Body of pancreas (tissue), 4 donors: ENCODE results near the gene AGT. TPM values are rescaled to one million over a fixed set of nuclear protein-coding genes. Genes with fewer than 3 reads are reported as not detected.

Experiments used
- ATAC-seq: fragments of 150-250 bp; one replicate; pipeline ENCODE4 v1.9.1; 2016
- DNase-seq, 4 donors: peaks; one replicate each; pipeline ENCODE4 v3.0.0-alpha.2; 2019
- H3K27ac ChIP-seq, 4 donors: fragments of 200-600 bp; sonication (generic); 1 replicate in 3 of 4; 2 replicates in 1 of 4; pipeline versions ENCODE4 v1.5.1 to v1.6.1; 2016 to 2019; ENCODE audit warnings: mild to moderate bottlenecking in 1 of 4, mixed read lengths in 1 of 4, moderate library complexity in 1 of 4
- H3K27me3 ChIP-seq, 2 donors: fragments of 200-600 bp; sonication (generic); one replicate each; pipeline ENCODE4 v1.6.0; 2016; ENCODE audit warnings: mild to moderate bottlenecking in 1 of 2
- H3K36me3 ChIP-seq, 2 donors: fragments of 200-600 bp; sonication (generic); replicated peaks in 1 of 2; 2 replicates each; pipeline ENCODE4 v1.5.1; 2016; ENCODE audit warnings: low read depth in 2 of 2; ENCODE audit not compliant: insufficient read depth in 1 of 2
- H3K4me1 ChIP-seq: fragments of 200-600 bp; sonication (generic); one replicate; pipeline ENCODE4 v1.6.0; 2016
- H3K4me3 ChIP-seq, 2 donors: fragments of 200-600 bp; sonication (generic); 1 replicate in 1 of 2; 2 replicates in 1 of 2; pipeline ENCODE4 v1.5.1; 2016 to 2019
- H3K9me3 ChIP-seq, 3 donors: fragments of 200-600 bp; sonication (generic); 1 replicate in 2 of 3; 2 replicates in 1 of 3; pipeline ENCODE4 v1.5.1; 2016
- POLR2A ChIP-seq, 3 donors: fragments of 450-650 bp; IDR thresholded peaks; one replicate each; pipeline ENCODE4 v1.6.1; 2016; ENCODE audit warnings: antibody characterized with exemption in 3 of 3, mild to moderate bottlenecking in 2 of 3
- WGBS, 2 donors: methylation state at CpG; one replicate each; pipeline ENCODE4 v1.1.5; 2017; 5-methylcytosine and 5-hydroxymethylcytosine counted together
- intact Hi-C: fragments of 100-400 bp; cut with DNase I; formaldehyde crosslinking; loops from one replicate; pipeline ENCODE4 v1.15.1; 2023
- total RNA-seq, 2 donors: library from RNA; depleted of rRNA; stranded (reverse); fragments of >200 nt; gene quantifications; one replicate each; pipeline ENCODE4 v1.1.0, GENCODE V29; 2016
- TF ChIP-seq, protein P1 (sequence below), 7 experiments: fragments of 450-650 bp in 4 of 7; fragments of 200-600 bp in 3 of 7; sonication (generic) in 3 of 7; IDR thresholded peaks; one replicate each; pipeline ENCODE4 v1.5.1; 2016 to 2019; ENCODE audit warnings: antibody characterized with exemption in 7 of 7

Gene AGT
- total RNA-seq, 2 donors from 2014 or later, result 5.6 to 11.2 TPM

DNA sequence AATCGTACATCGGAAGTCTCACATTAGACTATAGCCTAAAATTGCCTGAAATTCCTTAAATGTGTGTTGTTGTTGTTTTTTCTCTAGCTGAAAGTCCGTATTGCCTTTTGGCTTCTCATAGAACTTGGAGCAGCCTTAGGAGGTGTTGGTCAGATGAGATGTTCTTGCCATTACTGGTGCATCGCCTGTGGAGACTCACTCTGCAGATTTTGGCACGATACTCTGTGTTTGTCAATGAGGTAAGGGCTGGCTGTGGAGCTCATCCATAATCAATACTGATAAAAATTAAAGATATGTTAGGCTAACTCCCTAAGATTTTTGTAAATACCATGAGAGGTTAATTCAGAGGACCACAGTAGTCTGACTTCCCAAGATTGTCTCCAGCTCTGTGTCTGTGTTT, 28.9 kb downstream of the AGT start:
- DNase-seq (no peak), ATAC-seq (no peak)
- Histone ChIP-seq H3K27me3 (no peaks in the 10 kb centered on the region), H3K4me3 (no peak overlapping the region), H3K36me3 (peaks cover 0 to 39% of the 10 kb centered on the region in 2 donors), H3K27ac (no peak overlapping the region), H3K4me1 (peaks cover 24% of the 10 kb centered on the region), H3K9me3 (no peaks in the 10 kb centered on the region)
- TF ChIP-seq POLR2A (IDR thresholded peaks at IDR 0.05), result no peak
- intact Hi-C loops, result no loop called here
- 81 to 86% methylated on average over 5 of the region's 5 CpGs for WGBS, 2 donors

DNA sequence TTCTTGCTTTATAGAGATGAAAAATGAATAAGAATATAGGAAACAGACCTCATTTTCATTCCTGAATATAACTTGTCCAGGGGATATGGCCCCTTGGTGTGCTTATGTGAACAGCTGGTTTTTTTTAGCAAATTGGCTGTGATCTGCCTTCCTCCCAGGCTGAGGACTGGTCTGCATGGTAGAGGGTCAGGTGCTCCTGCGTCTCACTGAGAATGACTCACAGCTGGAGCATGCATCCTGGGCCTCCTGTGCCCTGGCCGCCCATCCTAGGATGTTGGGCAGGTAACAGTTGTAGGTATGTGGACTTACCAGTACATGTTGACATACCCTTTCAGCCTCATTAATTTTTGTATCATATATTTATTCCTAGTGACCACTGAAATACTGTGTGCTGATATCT, 29.8 kb downstream of the AGT start:
- intact Hi-C loops, result no loop called here
- Histone ChIP-seq H3K4me1 (peaks cover 25% of the 10 kb centered on the region), H3K4me3 (no peak overlapping the region), H3K36me3 (peaks cover 0 to 34% of the 10 kb centered on the region in 2 donors), H3K27ac (no peak overlapping the region), H3K9me3 (no peaks in the 10 kb centered on the region), H3K27me3 (no peaks in the 10 kb centered on the region)
- no peak for ATAC-seq
- 94 to 96% methylated on average over 2 of the region's 2 CpGs for WGBS, 2 donors
- no peak for TF ChIP-seq POLR2A (IDR thresholded peaks at IDR 0.05)
- TF ChIP-seq, protein P1, sequence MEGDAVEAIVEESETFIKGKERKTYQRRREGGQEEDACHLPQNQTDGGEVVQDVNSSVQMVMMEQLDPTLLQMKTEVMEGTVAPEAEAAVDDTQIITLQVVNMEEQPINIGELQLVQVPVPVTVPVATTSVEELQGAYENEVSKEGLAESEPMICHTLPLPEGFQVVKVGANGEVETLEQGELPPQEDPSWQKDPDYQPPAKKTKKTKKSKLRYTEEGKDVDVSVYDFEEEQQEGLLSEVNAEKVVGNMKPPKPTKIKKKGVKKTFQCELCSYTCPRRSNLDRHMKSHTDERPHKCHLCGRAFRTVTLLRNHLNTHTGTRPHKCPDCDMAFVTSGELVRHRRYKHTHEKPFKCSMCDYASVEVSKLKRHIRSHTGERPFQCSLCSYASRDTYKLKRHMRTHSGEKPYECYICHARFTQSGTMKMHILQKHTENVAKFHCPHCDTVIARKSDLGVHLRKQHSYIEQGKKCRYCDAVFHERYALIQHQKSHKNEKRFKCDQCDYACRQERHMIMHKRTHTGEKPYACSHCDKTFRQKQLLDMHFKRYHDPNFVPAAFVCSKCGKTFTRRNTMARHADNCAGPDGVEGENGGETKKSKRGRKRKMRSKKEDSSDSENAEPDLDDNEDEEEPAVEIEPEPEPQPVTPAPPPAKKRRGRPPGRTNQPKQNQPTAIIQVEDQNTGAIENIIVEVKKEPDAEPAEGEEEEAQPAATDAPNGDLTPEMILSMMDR (IDR thresholded peaks at IDR 0.05), result no peak
- DNase-seq, result no peak

DNA sequence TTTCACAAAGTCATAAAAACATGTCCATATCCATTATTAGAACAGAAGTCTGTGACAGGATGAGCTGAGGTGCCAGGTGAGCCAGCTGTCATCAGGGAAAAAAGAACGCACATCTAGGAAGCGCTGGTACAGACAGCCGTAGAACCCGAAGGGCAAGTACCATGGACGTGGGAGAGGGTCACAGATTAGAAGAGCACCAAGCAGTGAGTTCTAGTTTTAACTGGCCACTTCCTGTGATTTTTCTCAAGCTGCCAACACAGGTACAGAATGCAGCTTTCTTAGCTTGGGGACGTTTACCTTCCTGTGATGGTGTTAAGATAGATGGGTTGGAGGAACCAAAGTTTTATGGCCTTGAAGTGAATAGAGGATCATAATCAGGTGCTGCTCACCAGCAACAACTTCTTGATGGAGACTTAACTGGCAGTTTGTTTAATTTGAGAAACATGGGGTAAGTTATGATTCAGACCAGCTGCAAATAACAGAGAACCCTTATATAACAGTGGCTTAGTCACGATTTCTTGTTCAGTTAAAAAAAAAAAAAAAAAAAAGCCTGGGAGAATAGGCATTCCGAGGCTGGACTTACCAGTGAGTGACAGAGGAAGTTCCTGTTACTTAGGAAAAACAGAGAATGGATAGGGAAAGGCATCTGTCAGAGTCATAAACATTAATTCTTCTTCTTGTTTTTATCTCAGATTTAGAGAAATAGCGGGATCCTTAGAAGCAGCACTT, 30.9 kb downstream of the AGT start:
- WGBS, 2 donors, result 85 to 88% methylated on average over 9 of the region's 9 CpGs
- ATAC-seq, result no peak
- no peak overlapping the region for H3K27ac ChIP-seq
- H3K4me1 ChIP-seq, result peaks cover 25% of the 10 kb centered on the region
- no peaks in the 10 kb centered on the region for H3K9me3 ChIP-seq
- peaks cover 0 to 34% of the 10 kb centered on the region in 2 donors for H3K36me3 ChIP-seq
- no peak for DNase-seq
- no peak overlapping the region for H3K4me3 ChIP-seq
- intact Hi-C loops, result no loop called here
- no peaks in the 10 kb centered on the region for H3K27me3 ChIP-seq
- no peak for TF ChIP-seq POLR2A (IDR thresholded peaks at IDR 0.05)
- TF ChIP-seq, protein P1 (IDR thresholded peaks at IDR 0.05), result no peak

DNA sequence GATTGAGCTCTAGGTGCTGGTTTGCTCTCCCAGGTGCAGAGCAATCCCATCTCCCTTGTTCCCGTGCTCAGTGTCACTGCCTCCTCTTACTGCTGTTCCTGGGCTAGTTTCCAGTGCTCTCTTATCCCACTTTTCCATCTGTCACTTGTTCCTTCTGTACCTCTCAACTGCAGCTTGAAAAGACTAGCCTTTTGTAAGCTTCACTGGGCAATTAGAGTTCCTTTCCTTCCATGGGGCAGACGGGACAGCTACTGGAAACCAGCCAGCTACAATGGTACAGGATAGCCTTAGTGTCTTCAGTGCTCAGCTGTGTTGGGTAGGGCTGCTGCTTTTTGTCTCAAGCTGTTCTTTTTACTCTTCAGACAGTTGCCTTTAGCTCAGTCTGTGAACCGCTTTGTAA, 31.6 kb downstream of the AGT start:
- H3K4me3 ChIP-seq, result no peak overlapping the region
- DNase-seq, result peak in 1 of 4 donors; percentile 25
- no peak for TF ChIP-seq POLR2A (IDR thresholded peaks at IDR 0.05)
- TF ChIP-seq, protein P1 (IDR thresholded peaks at IDR 0.05), result no peak
- H3K27ac ChIP-seq, result peak overlapping the region in 1 of 4 donors; percentile 33
- H3K36me3 ChIP-seq, result peaks cover 0 to 29% of the 10 kb centered on the region in 2 donors
- no peaks in the 10 kb centered on the region for H3K27me3 ChIP-seq
- H3K9me3 ChIP-seq, result no peaks in the 10 kb centered on the region
- intact Hi-C loops, result no loop called here
- peaks cover 25% of the 10 kb centered on the region for H3K4me1 ChIP-seq
- ATAC-seq, result no peak
- 44 to 55% methylated on average over 3 of the region's 3 CpGs for WGBS, 2 donors

DNA sequence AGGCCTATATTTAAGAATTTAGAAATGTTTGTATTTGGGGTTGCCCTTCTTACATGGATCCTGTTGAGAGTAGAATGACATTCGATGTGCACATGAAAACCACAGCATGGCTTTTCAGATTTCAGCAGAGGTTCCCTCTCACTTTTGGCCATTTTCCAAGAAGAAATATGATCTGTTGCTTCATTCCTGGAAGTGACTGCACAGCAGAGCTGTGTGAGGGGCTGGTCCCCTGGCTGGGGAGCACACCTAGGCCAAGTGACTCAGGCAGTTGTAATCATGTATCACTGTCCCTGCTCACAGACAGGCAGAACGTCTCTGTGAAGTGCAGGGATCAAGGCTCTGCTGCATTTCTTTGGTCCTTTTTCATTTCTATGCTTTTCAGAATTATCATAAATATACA, 32.3 kb downstream of the AGT start:
- 19 to 27% methylated on average over 2 of the region's 2 CpGs for WGBS, 2 donors
- peak; percentile 21 to 69 (median 50) for DNase-seq
- intact Hi-C loops, result no loop called here
- Histone ChIP-seq H3K4me3 (no peak overlapping the region), H3K9me3 (no peaks in the 10 kb centered on the region), H3K4me1 (peaks cover 25% of the 10 kb centered on the region), H3K27ac (peak overlapping the region in 1 of 4 donors; percentile 26), H3K36me3 (peaks cover 0 to 24% of the 10 kb centered on the region in 2 donors), H3K27me3 (no peaks in the 10 kb centered on the region)
- peak; percentile 82 for ATAC-seq
- peak in 1 of 3 donors; percentile 6 for TF ChIP-seq POLR2A (IDR thresholded peaks at IDR 0.05)
- TF ChIP-seq, protein P1 (IDR thresholded peaks at IDR 0.05), result no peak
